ENCODE results near the gene PPP4R4. TPM values are rescaled to one million over a fixed set of nuclear protein-coding genes. Genes with fewer than 3 reads are reported as not detected.

PPP4R4 gene
- total and polyA plus RNA-seq, 4 donors: 1.6 to 25.9 (median 3.8) TPM

DNA sequence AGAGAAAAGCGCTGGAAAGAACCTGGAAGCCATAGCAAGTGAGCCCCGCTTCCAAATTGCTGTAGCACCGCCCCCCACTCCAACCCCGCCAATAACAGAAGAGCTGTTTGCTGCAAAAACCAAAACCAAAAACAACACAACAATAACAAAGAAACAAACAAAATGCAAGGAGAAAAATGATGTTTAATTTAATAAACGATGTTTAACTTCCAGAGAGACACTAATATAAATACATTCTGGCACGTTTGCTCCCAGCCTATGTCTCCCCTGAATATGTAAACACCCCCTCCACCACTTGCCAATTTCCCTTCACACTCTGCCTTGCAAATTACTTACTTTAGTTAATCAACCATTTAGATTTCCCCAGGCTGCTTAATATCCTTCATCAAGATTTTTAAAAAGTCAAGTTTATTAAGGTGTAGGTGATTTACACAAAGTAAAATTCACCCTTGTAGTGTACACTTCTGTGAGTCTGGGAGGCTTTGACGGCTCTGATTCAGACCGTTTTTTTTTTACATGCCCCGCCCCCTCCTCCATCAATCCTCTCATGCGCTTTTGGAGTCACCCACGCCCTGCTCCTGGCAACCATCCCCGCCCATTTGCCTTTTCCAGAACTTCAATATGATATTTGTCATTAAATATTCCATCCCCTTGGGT is 44.2 kb upstream of the PPP4R4 start:
- Histone ChIP-seq H3K36me3 (ENCODE audit: control insufficient read depth in 4 of 4, insufficient read depth in 4 of 4, low read length in 4 of 4) (peaks cover 0 to 6% (median 0%) of the 10 kb centered on the region in 4 donors), H3K9me3 (ENCODE audit: control insufficient read depth in 4 of 4, insufficient read depth in 3 of 4, low read length in 3 of 4) (no peaks in the 10 kb centered on the region), H3K27ac (ENCODE audit: low read depth in 1 of 2, low read length in 1 of 2) (peak overlapping the region in 1 of 2 donors; percentile 88), H3K9ac (ENCODE audit: insufficient read depth in 1 of 2, low read length in 2 of 2) (peak overlapping the region in 1 of 2 donors; percentile 45), H3K27me3 (ENCODE audit: control insufficient read depth in 3 of 3, insufficient read depth in 3 of 3, low read length in 2 of 3) (peaks cover 0 to 2% (median 2%) of the 10 kb centered on the region in 3 donors), H3K4me1 (ENCODE audit: control insufficient read depth in 5 of 5, insufficient read depth in 5 of 5, low read length in 5 of 5) (peaks cover 0 to 18% (median 5%) of the 10 kb centered on the region in 5 donors), H3K4me3 (peak overlapping the region; percentile 24)
- DNase-seq (peak; percentile 31 to 77 (median 67)), ATAC-seq (ENCODE audit: insufficient read depth, low FRiP score) (peak; percentile 60)
- no peak for TF ChIP-seq CTCF (IDR thresholded peaks at IDR 0.05; ENCODE audit: control extremely low read depth, extremely low read depth)
- WGBS, 2 donors: 0 to 2% methylated on average over 12 of the region's 12 CpGs

GRCh38 chr14:94132285-94132887 is 41.7 kb upstream of the PPP4R4 start:
- peaks cover 0 to 1% (median 0%) of the 10 kb centered on the region in 4 donors for H3K9me3 ChIP-seq (ENCODE audit: control insufficient read depth in 4 of 4, insufficient read depth in 3 of 4, low read length in 3 of 4)
- no peak overlapping the region for H3K4me3 ChIP-seq
- DNase-seq: peak; percentile 52 to 84 (median 79)
- ATAC-seq (ENCODE audit: insufficient read depth, low FRiP score): no peak
- peak; percentile 63 for TF ChIP-seq CTCF (IDR thresholded peaks at IDR 0.05; ENCODE audit: control extremely low read depth, extremely low read depth)
- no peak overlapping the region for H3K9ac ChIP-seq (ENCODE audit: insufficient read depth in 1 of 2, low read length in 2 of 2)
- no peaks in the 10 kb centered on the region for H3K36me3 ChIP-seq (ENCODE audit: control insufficient read depth in 4 of 4, insufficient read depth in 4 of 4, low read length in 4 of 4)
- 42 to 50% methylated on average over 4 of the region's 4 CpGs for WGBS, 2 donors
- H3K27ac ChIP-seq (ENCODE audit: low read depth in 1 of 2, low read length in 1 of 2): no peak overlapping the region
- H3K27me3 ChIP-seq (ENCODE audit: control insufficient read depth in 3 of 3, insufficient read depth in 3 of 3, low read length in 2 of 3): peaks cover 0 to 2% (median 2%) of the 10 kb centered on the region in 3 donors
- peaks cover 0 to 18% (median 5%) of the 10 kb centered on the region in 5 donors for H3K4me1 ChIP-seq (ENCODE audit: control insufficient read depth in 5 of 5, insufficient read depth in 5 of 5, low read length in 5 of 5)

DNA sequence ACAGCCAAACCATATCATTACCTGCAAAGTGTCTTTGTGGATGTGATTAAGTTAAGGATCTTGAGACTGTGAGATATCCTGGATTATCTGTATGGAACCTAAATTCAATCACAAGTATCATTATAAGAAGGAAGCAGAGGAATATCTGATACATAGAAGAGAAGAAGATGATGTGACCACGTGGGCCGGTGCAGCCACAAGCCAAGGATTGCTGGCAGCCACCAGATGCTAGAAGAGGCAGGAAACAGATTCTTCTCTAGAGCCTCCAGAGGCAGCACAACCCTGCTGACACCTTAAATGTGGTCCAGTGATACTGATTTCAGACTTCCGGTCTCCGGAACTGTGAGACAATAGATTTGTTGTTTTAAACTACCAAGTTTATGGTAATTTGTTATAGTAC is 38.6 kb upstream of the PPP4R4 start:
- 74 to 79% methylated on average over 4 of the region's 4 CpGs for WGBS, 2 donors
- no peak for DNase-seq
- no peak for TF ChIP-seq CTCF (IDR thresholded peaks at IDR 0.05; ENCODE audit: control extremely low read depth, extremely low read depth)
- no peaks in the 10 kb centered on the region for H3K36me3 ChIP-seq (ENCODE audit: control insufficient read depth in 4 of 4, insufficient read depth in 4 of 4, low read length in 4 of 4)
- H3K27me3 ChIP-seq (ENCODE audit: control insufficient read depth in 3 of 3, insufficient read depth in 3 of 3, low read length in 2 of 3): peaks cover 0 to 2% (median 2%) of the 10 kb centered on the region in 3 donors
- peaks cover 0 to under 1% (median 0%) of the 10 kb centered on the region in 5 donors for H3K4me1 ChIP-seq (ENCODE audit: control insufficient read depth in 5 of 5, insufficient read depth in 5 of 5, low read length in 5 of 5)
- no peak for ATAC-seq (ENCODE audit: insufficient read depth, low FRiP score)
- H3K4me3 ChIP-seq: no peak overlapping the region
- H3K27ac ChIP-seq (ENCODE audit: low read depth in 1 of 2, low read length in 1 of 2): no peak overlapping the region
- H3K9me3 ChIP-seq (ENCODE audit: control insufficient read depth in 4 of 4, insufficient read depth in 3 of 4, low read length in 3 of 4): peaks cover 0 to 1% (median 0%) of the 10 kb centered on the region in 4 donors
- no peak overlapping the region for H3K9ac ChIP-seq (ENCODE audit: insufficient read depth in 1 of 2, low read length in 2 of 2)

All from lung (tissue), 12 donors.